Large intestine (tissue), 3 donors: Measurements from ENCODE around the gene SIK3. TPM values are rescaled to one million over a fixed set of nuclear protein-coding genes. Genes with fewer than 3 reads are reported as not detected.

Source experiments
- DNase-seq, 2 donors: peaks; one replicate each; pipeline versions ENCODE4 v3.0.0 to v3.0.0-alpha.2; 2013
- H3K27ac ChIP-seq: one replicate; pipeline ENCODE4 v1.5.1; 2013; ENCODE audit warnings: low read length
- H3K27me3 ChIP-seq: 2 replicates; pipeline ENCODE4 v1.6.1; 2013; ENCODE audit warnings: low read length; ENCODE audit not compliant: control insufficient read depth, insufficient read depth
- H3K36me3 ChIP-seq: 2 replicates; pipeline ENCODE4 v1.6.1; 2013; ENCODE audit warnings: low read length; ENCODE audit not compliant: control insufficient read depth, insufficient read depth
- H3K4me1 ChIP-seq: one replicate; pipeline ENCODE4 v1.6.1; 2013; ENCODE audit warnings: low read length; ENCODE audit not compliant: control insufficient read depth, insufficient read depth
- H3K4me3 ChIP-seq: one replicate; pipeline ENCODE4 v1.5.1; 2013; ENCODE audit warnings: low read length
- H3K9me3 ChIP-seq: one replicate; pipeline ENCODE4 v1.6.1; 2013; ENCODE audit warnings: mild to moderate bottlenecking, low read depth, low read length, moderate library complexity; ENCODE audit not compliant: control insufficient read depth
- WGBS: methylation state at CpG from one replicate; pipeline ENCODE4 v1.1.5; 2013; ENCODE audit warnings: low lambda C conversion rate; ENCODE audit not compliant: insufficient coverage; 5-methylcytosine and 5-hydroxymethylcytosine counted together
- polyA plus RNA-seq: library from polyadenylated mRNA; unstranded; fragments of 120-200 nt; gene quantifications from one replicate; pipeline ENCODE4 v1.2.1, GENCODE V29; 2013

SIK3 gene
- polyA plus RNA-seq, 1 donor: 34.6 TPM

DNA sequence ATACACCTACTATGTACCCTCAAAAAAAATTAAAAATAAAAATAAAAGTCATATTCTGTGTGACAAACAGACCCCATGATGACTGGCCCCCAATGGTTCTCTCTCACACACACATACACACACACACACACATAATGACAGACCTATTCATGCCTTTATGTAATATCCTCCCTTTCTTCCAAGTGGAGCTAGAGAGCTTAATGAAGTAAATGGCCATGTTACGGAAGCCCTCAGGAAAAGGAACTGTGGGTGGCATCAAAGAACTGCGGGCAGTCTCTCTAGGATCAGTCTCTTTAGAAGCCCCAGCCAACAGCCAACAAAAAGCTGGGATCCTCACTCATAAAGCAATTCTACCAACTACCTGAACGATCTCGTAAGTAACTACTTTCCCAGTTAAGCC lies 125.5 kb downstream of the SIK3 start:
- WGBS: no CpG with 5 or more reads among the region's 4 CpGs
- peaks cover 6% of the 10 kb centered on the region for H3K4me1 ChIP-seq
- no peak overlapping the region for H3K27ac ChIP-seq
- H3K27me3 ChIP-seq: no peaks in the 10 kb centered on the region
- H3K4me3 ChIP-seq: no peak overlapping the region
- H3K9me3 ChIP-seq: no peaks in the 10 kb centered on the region
- H3K36me3 ChIP-seq: no peaks in the 10 kb centered on the region
- DNase-seq: no peak

DNA sequence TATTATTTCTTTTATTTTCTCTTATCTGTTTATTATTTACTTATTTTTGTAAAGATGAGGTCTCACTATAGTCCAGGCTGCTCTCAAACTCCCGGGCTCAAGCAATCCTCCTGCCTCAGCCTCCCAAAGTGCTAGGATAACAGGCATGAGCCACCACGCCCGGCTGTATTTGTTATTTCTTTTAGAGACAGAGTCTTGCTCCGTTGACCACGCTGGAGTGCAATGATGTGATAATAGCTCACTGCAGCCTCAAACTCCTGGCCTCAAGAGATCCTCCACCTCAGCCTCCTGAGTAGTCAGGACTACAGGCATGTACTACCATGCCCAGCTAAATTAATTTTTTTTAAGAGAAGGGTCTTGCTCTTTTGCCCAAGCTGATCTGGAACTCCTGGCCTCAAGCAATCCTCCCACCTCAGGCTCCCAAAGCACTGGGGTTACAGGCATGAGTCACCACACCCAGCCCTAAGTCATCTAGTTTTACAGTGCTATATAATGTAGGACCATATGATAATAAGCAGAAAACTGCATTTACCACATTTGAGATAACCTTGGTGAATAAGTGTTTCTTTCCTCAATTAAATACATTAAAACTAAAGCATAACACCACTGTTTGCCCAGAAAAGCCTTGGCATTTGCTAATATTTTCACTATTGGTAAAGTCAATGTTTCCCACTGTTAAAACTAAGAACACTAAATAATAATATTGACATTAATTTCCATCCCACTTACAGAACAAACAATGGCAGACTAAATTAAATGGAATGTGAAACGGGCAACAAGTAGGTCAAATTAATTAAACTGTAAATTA lies 127.5 kb downstream of the SIK3 start:
- Histone ChIP-seq H3K27ac (peak overlapping the region; percentile 6), H3K36me3 (no peaks in the 10 kb centered on the region), H3K27me3 (no peaks in the 10 kb centered on the region), H3K9me3 (no peaks in the 10 kb centered on the region), H3K4me3 (no peak overlapping the region), H3K4me1 (peaks cover 6% of the 10 kb centered on the region)
- DNase-seq: peak; percentile 29 to 57
- WGBS: no CpG with 5 or more reads among the region's 6 CpGs

DNA sequence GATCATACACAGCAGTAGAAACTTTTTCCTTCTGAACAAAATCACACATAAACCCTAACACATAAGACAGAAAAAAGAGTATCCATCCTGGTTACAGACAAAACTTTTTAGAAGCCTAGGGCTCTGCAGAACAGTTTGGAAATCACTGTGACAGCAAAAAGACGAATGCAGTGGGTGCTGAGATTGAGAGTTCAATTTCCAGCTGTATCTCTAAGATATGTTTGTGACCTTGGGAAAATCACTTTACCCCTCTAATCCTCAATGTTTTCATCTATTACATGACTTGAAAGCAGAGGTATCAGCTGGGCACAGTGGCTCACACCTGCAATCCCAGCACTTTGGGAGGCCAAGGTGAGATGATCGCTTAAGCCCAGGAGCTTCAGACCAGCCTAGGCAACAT lies 128.5 kb downstream of the SIK3 start:
- Histone ChIP-seq H3K36me3 (no peaks in the 10 kb centered on the region), H3K4me3 (no peak overlapping the region), H3K9me3 (no peaks in the 10 kb centered on the region), H3K27me3 (no peaks in the 10 kb centered on the region), H3K4me1 (peaks cover 6% of the 10 kb centered on the region), H3K27ac (no peak overlapping the region)
- DNase-seq: no peak
- WGBS: 80% methylated on average over 1 of the region's 2 CpGs

DNA sequence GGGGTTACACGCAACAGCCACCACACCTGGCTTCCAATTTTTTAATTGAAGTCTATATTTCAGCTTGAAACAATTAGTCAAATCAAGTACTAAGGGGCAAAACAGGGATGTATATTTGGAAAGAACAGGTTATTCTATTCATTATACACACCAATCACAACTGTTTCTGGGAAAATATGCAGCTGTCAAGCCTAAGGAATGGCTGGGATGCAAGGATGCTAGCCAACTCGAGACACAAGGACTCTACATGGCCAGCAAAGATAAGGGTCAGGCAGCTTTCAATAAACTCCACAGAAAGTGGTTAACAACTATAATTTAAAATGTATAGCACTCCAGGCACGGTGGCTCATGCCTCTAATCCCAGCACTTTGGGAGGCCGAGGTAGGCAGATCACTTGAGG lies 134.0 kb downstream of the SIK3 start:
- WGBS: no CpG with 5 or more reads among the region's 4 CpGs
- H3K27me3 ChIP-seq: no peaks in the 10 kb centered on the region
- DNase-seq: no peak
- H3K36me3 ChIP-seq: peaks cover 2% of the 10 kb centered on the region
- H3K4me1 ChIP-seq: peaks cover 3% of the 10 kb centered on the region
- H3K4me3 ChIP-seq: no peak overlapping the region
- no peak overlapping the region for H3K27ac ChIP-seq
- H3K9me3 ChIP-seq: no peaks in the 10 kb centered on the region

DNA sequence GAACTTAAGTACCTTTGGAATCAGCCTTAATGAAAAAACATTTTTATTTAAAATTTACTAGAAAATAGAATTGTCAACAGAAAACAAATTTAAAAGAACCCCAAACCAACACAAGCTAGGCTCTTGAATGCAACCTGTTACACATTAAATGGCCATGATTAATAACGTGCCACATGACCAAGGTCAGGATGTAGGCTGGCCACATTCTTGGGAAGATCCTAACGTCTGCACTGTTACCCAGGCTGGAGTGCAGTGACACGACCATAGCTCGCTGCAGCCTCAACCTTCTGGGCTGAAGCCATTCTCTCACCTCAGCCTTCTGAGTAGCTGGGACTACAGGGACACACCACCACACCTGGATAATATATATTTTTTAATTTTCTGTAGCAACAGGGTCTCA lies 134.4 kb downstream of the SIK3 start:
- 100% methylated on average over 1 of the region's 4 CpGs for WGBS
- no peak overlapping the region for H3K27ac ChIP-seq
- peaks cover 3% of the 10 kb centered on the region for H3K4me1 ChIP-seq
- H3K4me3 ChIP-seq: no peak overlapping the region
- peaks cover 5% of the 10 kb centered on the region for H3K36me3 ChIP-seq
- H3K27me3 ChIP-seq: no peaks in the 10 kb centered on the region
- H3K9me3 ChIP-seq: no peaks in the 10 kb centered on the region
- DNase-seq: no peak

DNA sequence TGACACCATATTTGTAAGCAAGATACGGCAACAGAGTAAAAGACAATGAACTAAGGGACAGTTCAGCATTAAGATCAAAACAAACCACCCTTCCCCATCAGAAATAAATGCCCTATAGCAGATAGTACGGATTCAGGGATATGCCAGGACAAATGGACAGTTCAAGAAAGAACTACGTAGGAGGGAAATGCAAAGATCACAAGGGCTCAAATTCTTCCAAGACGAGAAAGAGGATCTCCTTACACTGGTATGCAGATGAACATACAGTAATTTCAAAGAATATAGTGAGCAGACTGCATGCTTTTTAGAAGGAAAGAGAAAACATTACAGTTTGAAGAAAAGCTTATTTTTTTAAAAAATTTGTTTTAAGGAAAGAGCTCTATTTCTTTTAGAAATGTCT lies 136.1 kb downstream of the SIK3 start:
- Histone ChIP-seq H3K36me3 (peaks cover 5% of the 10 kb centered on the region), H3K4me3 (no peak overlapping the region), H3K4me1 (peaks cover 3% of the 10 kb centered on the region), H3K27ac (no peak overlapping the region), H3K27me3 (no peaks in the 10 kb centered on the region), H3K9me3 (no peaks in the 10 kb centered on the region)
- WGBS: 100% methylated on average over 1 of the region's 4 CpGs
- DNase-seq: no peak

DNA sequence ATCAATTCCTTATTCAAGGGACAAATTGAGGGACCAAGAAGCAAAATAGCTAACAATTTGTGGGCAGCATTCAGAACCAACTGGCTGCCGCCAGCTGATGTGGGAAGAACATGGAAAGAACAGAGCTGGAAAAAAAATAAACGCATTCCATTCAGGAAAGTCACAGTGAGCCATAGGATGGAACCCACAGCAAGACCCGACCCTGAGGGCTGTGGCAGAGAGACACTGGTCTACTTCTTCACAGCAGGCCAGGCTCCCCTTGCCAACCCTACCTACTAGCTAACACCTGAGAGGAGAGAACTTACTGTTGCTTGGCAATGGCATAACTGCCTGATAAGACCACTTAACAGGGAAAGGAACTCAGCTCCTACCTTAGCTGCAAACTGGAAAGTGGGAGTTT lies 137.3 kb downstream of the SIK3 start:
- DNase-seq: no peak
- WGBS: 83% methylated on average over 1 of the region's 3 CpGs
- peaks cover 7% of the 10 kb centered on the region for H3K36me3 ChIP-seq
- H3K4me1 ChIP-seq: peaks cover 3% of the 10 kb centered on the region
- H3K9me3 ChIP-seq: no peaks in the 10 kb centered on the region
- no peaks in the 10 kb centered on the region for H3K27me3 ChIP-seq
- H3K27ac ChIP-seq: no peak overlapping the region
- H3K4me3 ChIP-seq: no peak overlapping the region

DNA sequence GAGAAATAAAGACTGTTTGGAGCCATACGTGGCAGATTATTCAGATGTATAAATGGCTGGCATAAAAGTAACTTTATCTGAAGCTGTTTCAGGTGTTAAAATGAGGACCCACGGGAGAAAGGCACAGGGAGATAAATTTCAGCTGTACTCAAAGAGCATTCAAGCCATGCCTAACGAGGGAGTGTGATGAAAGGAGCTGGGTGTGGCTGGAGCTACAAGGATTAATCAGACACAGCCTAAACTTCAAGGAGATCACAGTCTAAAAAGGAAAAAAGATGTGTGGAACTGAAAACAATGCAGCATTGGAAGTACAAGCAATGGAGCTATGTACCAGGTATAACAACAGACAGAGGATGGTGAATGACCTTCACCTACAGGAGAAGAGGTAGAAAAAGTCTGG lies 140.0 kb downstream of the SIK3 start:
- 88% methylated on average over 1 of the region's 3 CpGs for WGBS
- Histone ChIP-seq H3K27me3 (no peaks in the 10 kb centered on the region), H3K4me1 (peaks cover 3% of the 10 kb centered on the region), H3K4me3 (no peak overlapping the region), H3K36me3 (peaks cover 20% of the 10 kb centered on the region), H3K9me3 (no peaks in the 10 kb centered on the region), H3K27ac (no peak overlapping the region)
- DNase-seq: no peak

DNA sequence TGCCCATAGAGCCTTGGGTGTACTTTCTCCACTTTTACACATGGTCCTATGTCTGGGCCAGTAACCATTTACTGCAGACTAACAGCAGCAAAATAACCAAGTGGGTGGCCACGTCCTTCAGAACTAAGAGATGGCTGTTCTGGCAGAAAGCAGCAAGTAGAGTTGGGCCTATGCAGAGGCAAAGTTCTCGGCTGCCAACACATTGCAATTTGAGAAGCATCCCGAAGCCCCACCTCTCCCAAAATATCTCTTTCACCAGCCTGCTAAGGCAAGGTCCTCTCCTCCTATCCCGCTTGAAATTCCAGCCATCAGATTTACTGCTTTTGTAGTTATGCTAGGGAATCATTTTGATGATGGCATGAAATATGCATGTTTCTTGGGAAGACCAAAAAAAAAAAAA lies 142.3 kb downstream of the SIK3 start:
- WGBS: 80% methylated on average over 1 of the region's 4 CpGs
- H3K27ac ChIP-seq: no peak overlapping the region
- no peaks in the 10 kb centered on the region for H3K27me3 ChIP-seq
- peaks cover 3% of the 10 kb centered on the region for H3K4me1 ChIP-seq
- no peak overlapping the region for H3K4me3 ChIP-seq
- DNase-seq: no peak
- H3K36me3 ChIP-seq: peaks cover 20% of the 10 kb centered on the region
- no peaks in the 10 kb centered on the region for H3K9me3 ChIP-seq

DNA sequence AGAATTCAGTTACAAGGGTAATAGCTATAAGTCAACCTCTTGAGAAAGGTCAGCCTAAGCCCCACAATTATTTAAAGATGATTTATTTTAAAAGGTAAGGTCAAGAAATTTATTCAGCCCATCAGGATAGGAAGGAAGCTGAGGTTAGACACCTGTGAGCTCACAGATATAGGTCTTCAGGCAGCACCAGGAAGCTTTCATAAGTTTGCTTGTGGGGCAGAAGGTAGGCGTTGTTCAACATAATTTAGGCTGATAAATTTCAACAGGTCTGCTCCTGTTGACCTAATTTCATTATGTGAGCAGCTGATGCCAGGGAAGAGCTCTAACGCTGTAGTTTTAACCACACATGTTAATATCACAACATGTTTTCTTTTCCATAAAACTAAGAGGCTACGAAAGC lies 142.7 kb downstream of the SIK3 start:
- Histone ChIP-seq H3K9me3 (no peaks in the 10 kb centered on the region), H3K27me3 (no peaks in the 10 kb centered on the region), H3K4me3 (no peak overlapping the region), H3K36me3 (peaks cover 20% of the 10 kb centered on the region), H3K4me1 (no peaks in the 10 kb centered on the region), H3K27ac (no peak overlapping the region)
- no peak for DNase-seq
- WGBS: no CpG with 5 or more reads among the region's 3 CpGs
